Activated CD8-positive, alpha-beta memory T cell treated with anti-CD3 and anti-CD28 coated beads for 4 hours (primary cell): Measurements from ENCODE around the gene WWTR1.

Experiments
- DNase-seq, 2 donors: peaks; one replicate each; pipeline ENCODE4 v3.0.0-alpha.2; 2020; ENCODE audit warnings: low read depth in 2 of 2

WWTR1 gene

GRCh38 chr3:149567381-149567780 lies 90.4 kb downstream of the WWTR1 start:
- no peak for DNase-seq

- no peak for DNase-seq
Measured at GRCh38 chr3:149566292-149566975, 91.4 kb downstream of the WWTR1 start.

GRCh38 chr3:149564079-149564478 lies 93.7 kb downstream of the WWTR1 start:
- DNase-seq: no peak

- no peak for DNase-seq
Measured at GRCh38 chr3:149563114-149563513, 94.7 kb downstream of the WWTR1 start.

GRCh38 chr3:149560617-149561016 lies 97.2 kb downstream of the WWTR1 start:
- no peak for DNase-seq

- DNase-seq: no peak
Measured at GRCh38 chr3:149560001-149560400, 97.8 kb downstream of the WWTR1 start.

- DNase-seq: no peak
Measured at GRCh38 chr3:149559525-149559924, 98.3 kb downstream of the WWTR1 start.

- no peak for DNase-seq
Measured at GRCh38 chr3:149555927-149556326, 101.9 kb downstream of the WWTR1 start.

GRCh38 chr3:149554826-149555225 lies 103.0 kb downstream of the WWTR1 start:
- DNase-seq: no peak

GRCh38 chr3:149553781-149554451 lies 103.9 kb downstream of the WWTR1 start:
- no peak for DNase-seq

- DNase-seq: no peak
Measured at GRCh38 chr3:149552700-149553099, 105.1 kb downstream of the WWTR1 start.

- DNase-seq: no peak
Measured at GRCh38 chr3:149551500-149551899, 106.3 kb downstream of the WWTR1 start.

GRCh38 chr3:149548669-149549065 lies 109.2 kb downstream of the WWTR1 start:
- DNase-seq: no peak

- no peak for DNase-seq
Measured at GRCh38 chr3:149547954-149548668, 109.7 kb downstream of the WWTR1 start.

- no peak for DNase-seq
Measured at GRCh38 chr3:149547413-149547812, 110.4 kb downstream of the WWTR1 start.

- DNase-seq: no peak
Measured at GRCh38 chr3:149545049-149545448, 112.8 kb downstream of the WWTR1 start.

- DNase-seq: no peak
Measured at GRCh38 chr3:149542375-149543312, 115.2 kb downstream of the WWTR1 start.

- no peak for DNase-seq
Measured at GRCh38 chr3:149541091-149541491, 116.7 kb downstream of the WWTR1 start.

GRCh38 chr3:149538371-149538770 lies 119.5 kb downstream of the WWTR1 start:
- no peak for DNase-seq

GRCh38 chr3:149536429-149536828 lies 121.4 kb downstream of the WWTR1 start:
- DNase-seq: no peak

GRCh38 chr3:149535333-149535685 lies 122.5 kb downstream of the WWTR1 start:
- no peak for DNase-seq
